GM23338 (cell line): Measurements from ENCODE around the gene DHX34. TPM values are rescaled to one million over a fixed set of nuclear protein-coding genes. Genes with fewer than 3 reads are reported as not detected.

Experiments used
- ATAC-seq: fragments of 200-7000 bp; cut with Tn5 transposase; 3 replicates; pipeline ENCODE4 v1.9.1; 2020
- DNase-seq: peaks from one replicate; pipeline ENCODE4 v3.0.0-alpha.2; 2015; ENCODE audit warnings: low spot score
- H2AFZ ChIP-seq: fragments of 200-600 bp; sonication (generic); 2 replicates; pipeline ENCODE4 v1.8.0; 2016; ENCODE audit warnings: antibody characterized with exemption, mild to moderate bottlenecking, moderate library complexity
- H3F3A ChIP-seq: fragments of 200-600 bp; sonication (generic); replicated peaks from 2 replicates; pipeline ENCODE4 v1.8.0; 2017; ENCODE audit warnings: antibody characterized with exemption, mixed run types, low read depth
- H3K27ac ChIP-seq: fragments of 200-600 bp; sonication (generic); 2 replicates; pipeline ENCODE4 v1.6.1; 2016; ENCODE audit warnings: low read depth
- H3K27me3 ChIP-seq: fragments of 200-600 bp; sonication (generic); 2 replicates; pipeline ENCODE4 v1.8.0; 2016; ENCODE audit warnings: mild to moderate bottlenecking, mixed run types, moderate library complexity; ENCODE audit not compliant: insufficient read depth
- H3K36me3 ChIP-seq: fragments of 200-600 bp; sonication (generic); 2 replicates; pipeline ENCODE4 v1.8.0; 2016; ENCODE audit warnings: mild to moderate bottlenecking; ENCODE audit not compliant: insufficient read depth
- H3K4me1 ChIP-seq: fragments of 200-600 bp; sonication (generic); 2 replicates; pipeline ENCODE4 v1.8.0; 2016; ENCODE audit warnings: mild to moderate bottlenecking, moderate library complexity; ENCODE audit not compliant: insufficient read depth
- H3K4me2 ChIP-seq: fragments of 200-600 bp; sonication (generic); 2 replicates; pipeline ENCODE4 v1.7.1; 2017; ENCODE audit warnings: mixed run types
- H3K4me3 ChIP-seq: fragments of 200-600 bp; sonication (generic); 2 replicates; pipeline ENCODE4 v1.6.1; 2016; ENCODE audit warnings: mixed run types
- H3K79me2 ChIP-seq: fragments of 200-600 bp; sonication (generic); replicated peaks from 2 replicates; pipeline ENCODE4 v1.8.0; 2017; ENCODE audit warnings: mild to moderate bottlenecking; ENCODE audit not compliant: insufficient read depth
- H3K9me2 ChIP-seq: fragments of 200-600 bp; sonication (generic); 2 replicates; pipeline ENCODE4 v1.8.0; 2017; ENCODE audit not compliant: insufficient read depth
- H4K20me1 ChIP-seq: fragments of 200-600 bp; sonication (generic); replicated peaks from 2 replicates; pipeline ENCODE4 v1.8.0; 2017; ENCODE audit warnings: mild to moderate bottlenecking; ENCODE audit not compliant: insufficient read depth
- H3K27ac Mint-ChIP-seq: 2 replicates; pipeline ENCODE4 v1.8.0; 2020; ENCODE audit warnings: inconsistent platforms, mild to moderate bottlenecking, moderate library complexity, mixed read lengths
- H3K27me3 Mint-ChIP-seq: 3 replicates; pipeline ENCODE4 v1.8.0; 2022; ENCODE audit warnings: low read depth, mild to moderate bottlenecking, moderate library complexity, mixed read lengths, inconsistent platforms; ENCODE audit not compliant: insufficient read depth, poor library complexity
- H3K36me3 Mint-ChIP-seq: 3 replicates; pipeline ENCODE4 v1.8.0; 2021; ENCODE audit warnings: low read depth, mild to moderate bottlenecking, inconsistent platforms, moderate library complexity, mixed read lengths
- H3K4me1 Mint-ChIP-seq: 3 replicates; pipeline ENCODE4 v1.8.0; 2020; ENCODE audit warnings: mild to moderate bottlenecking, inconsistent platforms, mixed read lengths
- H3K4me3 Mint-ChIP-seq: 3 replicates; pipeline ENCODE4 v1.8.0; 2021; ENCODE audit warnings: moderate library complexity, mild to moderate bottlenecking, inconsistent platforms, mixed read lengths
- H3K9me3 Mint-ChIP-seq: 3 replicates; pipeline ENCODE4 v1.8.0; 2020; ENCODE audit warnings: moderate library complexity, mild to moderate bottlenecking, inconsistent platforms, mixed read lengths
- CREB1 ChIP-seq: fragments of 250-450 bp; sonication (Bioruptor Pico); IDR thresholded peaks from 2 replicates; pipeline ENCODE4 v1.5.0; 2020; ENCODE audit warnings: low read depth, mild to moderate bottlenecking, moderate library complexity
- CTCF ChIP-seq, 2 experiments: fragments of 200-600 bp in 1 of 2; sonication (generic) in 1 of 2; conservative IDR thresholded peaks; 2 replicates each; pipeline versions ENCODE4 v1.5.1 to v1.6.1; 2016 to 2017; ENCODE audit warnings: antibody characterized with exemption in 2 of 2, low read depth in 2 of 2, mild to moderate bottlenecking in 2 of 2, moderate library complexity in 1 of 2
- ETS1 ChIP-seq: IDR thresholded peaks from 2 replicates; pipeline ENCODE4 v1.6.1; 2016; ENCODE audit warnings: antibody characterized with exemption
- POLR2AphosphoS5 ChIP-seq: IDR thresholded peaks from 2 replicates; pipeline ENCODE4 v1.6.1; 2016; ENCODE audit warnings: antibody characterized with exemption, low read depth
- REST ChIP-seq: IDR thresholded peaks from one replicate; pipeline ENCODE4 v1.6.1; 2018; ENCODE audit warnings: antibody characterized with exemption; ENCODE audit not compliant: unreplicated experiment
- STAT1 ChIP-seq: IDR thresholded peaks from one replicate; pipeline ENCODE4 v1.6.1; 2016; ENCODE audit warnings: antibody characterized with exemption; ENCODE audit not compliant: unreplicated experiment
- polyA plus RNA-seq: library from polyadenylated mRNA; unstranded; fragments of >200 nt; fragmentation: Nextera tagmentation; extraction: Ambion mirVana; gene quantifications from 2 replicates; pipeline ENCODE4 v1.2.1, GENCODE V29; 2016
- total RNA-seq: library from RNA; depleted of rRNA; stranded (reverse); fragments of >200 nt; shearing (Covaris generic); gene quantifications from 2 replicates; pipeline ENCODE4 v1.2.3, GENCODE V29; 2014

Gene DHX34
- total and polyA plus RNA-seq, 2 experiments from 2014 or later = 16.3 to 50.1 TPM

GRCh38 chr19:47427241-47428176 is 78.4 kb downstream of the DHX34 start:
- H3K4me1 ChIP-seq = peaks cover 23% of the 10 kb centered on the region
- H3K79me2 ChIP-seq = no peaks in the 10 kb centered on the region
- Mint-ChIP-seq H3K27me3 (peaks cover 58% of the 10 kb centered on the region), H3K4me1 (peaks cover 22% of the 10 kb centered on the region), H3K36me3 (no peaks in the 10 kb centered on the region; the same call in 2 of the 3 replicates), H3K4me3 (no peak overlapping the region), H3K9me3 (peaks cover 3% of the 10 kb centered on the region; the same call in 2 of the 3 replicates), H3K27ac (no peak overlapping the region)
- H3K9me2 ChIP-seq = no peaks in the 10 kb centered on the region
- no peak overlapping the region for H2AFZ ChIP-seq
- ATAC-seq (peak; percentile 69), DNase-seq (peak; percentile 92)
- TF ChIP-seq REST (no peak), ETS1 (no peak), POLR2AphosphoS5 (0 out of 2 replicates have a peak, but pooled peaks have one; percentile 15), CTCF (conservative IDR thresholded peaks at IDR 0.05; ENCODE audit: low read depth in 2 of 2) (peak; percentile 75 to 96)
- H3F3A ChIP-seq = peaks cover 8% of the 10 kb centered on the region
- peak overlapping the region; percentile 39; the same call in 1 of the 2 replicates for H3K27ac ChIP-seq
- H3K4me3 ChIP-seq = peak overlapping the region; percentile 50
- H3K4me2 ChIP-seq = peak overlapping the region; percentile 77
- H3K27me3 ChIP-seq = peaks cover 70% of the 10 kb centered on the region
- no peaks in the 10 kb centered on the region for H3K36me3 ChIP-seq
- no peaks in the 10 kb centered on the region for H4K20me1 ChIP-seq

- Histone ChIP-seq H3K27me3 (peaks cover 61% of the 10 kb centered on the region), H3K9me2 (no peaks in the 10 kb centered on the region), H3K36me3 (no peaks in the 10 kb centered on the region), H4K20me1 (no peaks in the 10 kb centered on the region), H3K4me2 (peak overlapping the region; percentile 77), H3K79me2 (no peaks in the 10 kb centered on the region), H3K27ac (no peak overlapping the region), H2AFZ (no peak overlapping the region), H3K4me1 (peaks cover 15% of the 10 kb centered on the region), H3K4me3 (peak overlapping the region; percentile 50), H3F3A (peaks cover 8% of the 10 kb centered on the region)
- TF ChIP-seq CREB1 (CRISPR knock-in tag) = peak; percentile 33; the same call in 1 of the 2 replicates
- TF ChIP-seq STAT1 = no peak
- no peaks in the 10 kb centered on the region for H3K36me3 Mint-ChIP-seq
- H3K4me1 Mint-ChIP-seq = peaks cover 14% of the 10 kb centered on the region
- H3K27ac Mint-ChIP-seq = no peak overlapping the region
- DNase-seq (peak; percentile 100), ATAC-seq (peak; percentile 68)
- H3K27me3 Mint-ChIP-seq = peaks cover 49% of the 10 kb centered on the region
- H3K4me3 Mint-ChIP-seq = no peak overlapping the region
- H3K9me3 Mint-ChIP-seq = no peaks in the 10 kb centered on the region
Measured at GRCh38 chr19:47428177-47428894, 79.2 kb downstream of the DHX34 start.
